K562 (cell line): ENCODE data around the gene PLXNA3. TPM values are rescaled to one million over a fixed set of nuclear protein-coding genes. Genes with fewer than 3 reads are reported as not detected.
A peak's percentile ranks its signal among the peaks of the same experiment; 100 is the strongest.

Source experiments
- BACH1 ChIP-seq: fragments of 200-800 bp; sonication (Bioruptor generic); IDR thresholded peaks from 2 replicates; pipeline ENCODE4 v1.6.1; 2016; ENCODE audit warnings: missing genetic modification characterization, missing compliant biosample characterization
- CGGBP1 ChIP-seq: fragments of 250-450 bp; sonication (Bioruptor Pico); IDR thresholded peaks from 2 replicates; pipeline ENCODE4 v1.9.0; 2021; ENCODE audit warnings: mild to moderate bottlenecking
- DPF2 ChIP-seq: fragments of 450-650 bp; IDR thresholded peaks from 2 replicates; pipeline ENCODE4 v1.6.1; 2016
- GATAD2B ChIP-seq: fragments of 450-650 bp; IDR thresholded peaks from 2 replicates; pipeline ENCODE4 v1.6.1; 2017; ENCODE audit warnings: mild to moderate bottlenecking, borderline replicate concordance
- JUNB ChIP-seq: fragments of 450-650 bp; formaldehyde crosslinking; conservative IDR thresholded peaks from 2 replicates; pipeline ENCODE4 v1.4.0; 2020; ENCODE audit warnings: mild to moderate bottlenecking
- MBD2 ChIP-seq: sonication (generic); IDR thresholded peaks from 2 replicates; pipeline ENCODE4 v1.6.1; 2016; ENCODE audit warnings: low read depth, borderline replicate concordance
- MLX ChIP-seq, 2 experiments: fragments of 450-650 bp in 1 of 2; sonication (generic) in 1 of 2; formaldehyde crosslinking; conservative IDR thresholded peaks; 2 replicates each; pipeline versions ENCODE4 v1.4.0 to v1.8.1; 2020 to 2022; ENCODE audit warnings: mild to moderate bottlenecking in 1 of 2, missing genetic modification reagents in 1 of 2
- MTF1 ChIP-seq: fragments of 250-450 bp; sonication (Bioruptor Pico); IDR thresholded peaks from 2 replicates; pipeline ENCODE4 v1.9.0; 2021; ENCODE audit warnings: moderate library complexity, mild to moderate bottlenecking, inconsistent platforms, borderline replicate concordance
- PREB ChIP-seq: sonication (generic); formaldehyde crosslinking; IDR thresholded peaks from 2 replicates; pipeline ENCODE4 v1.8.1; 2023; ENCODE audit warnings: mild to moderate bottlenecking, missing genetic modification reagents
- PRPF4 ChIP-seq: fragments of 200-400 bp; formaldehyde crosslinking; IDR thresholded peaks from one replicate; pipeline ENCODE4 v1.6.1; 2017; ENCODE audit warnings: low read length, low read depth, mild to moderate bottlenecking; ENCODE audit not compliant: insufficient read depth, poor library complexity, severe bottlenecking
- RREB1 ChIP-seq: fragments of 250-450 bp; sonication (Bioruptor Pico); IDR thresholded peaks from 2 replicates; pipeline ENCODE4 v1.4.0; 2020
- SMARCB1 ChIP-seq: IDR thresholded peaks from 2 replicates; pipeline ENCODE4 v1.6.1; 2011; ENCODE audit warnings: improper control_type of control experiment, low read depth; ENCODE audit not compliant: insufficient read length
- TCF7L2 ChIP-seq: fragments of 150-350 bp; IDR thresholded peaks from 2 replicates; pipeline ENCODE4 v1.6.1; 2016; ENCODE audit warnings: low read depth, mild to moderate bottlenecking, low read length, moderate library complexity
- ZBTB5 ChIP-seq: fragments of 450-650 bp; IDR thresholded peaks from 2 replicates; pipeline ENCODE4 v1.6.1; 2017; ENCODE audit warnings: antibody characterized with exemption
- ZBTB7A ChIP-seq: IDR thresholded peaks from 2 replicates; pipeline ENCODE4 v1.6.1; 2011; ENCODE audit warnings: low read depth, mild to moderate bottlenecking, low read length, moderate library complexity, borderline replicate concordance; ENCODE audit not compliant: control insufficient read depth
- ZNF511 ChIP-seq: sonication (generic); formaldehyde crosslinking; IDR thresholded peaks from 2 replicates; pipeline ENCODE4 v1.8.0; 2022; ENCODE audit warnings: mild to moderate bottlenecking, missing genetic modification reagents
- polyA plus RNA-seq, 8 experiments: library from polyadenylated mRNA; depleted of rRNA in 4 of 8; stranded (reverse) in 5 of 8; unstranded in 3 of 8; fragments of >200 nt; fragmentation: Nextera tagmentation in 2 of 8; fragmentation: Illumina TruSeq in 1 of 8; extraction: Ambion mirVana in 2 of 8; extraction: Trizol in 1 of 8; gene quantifications; 2 replicates each; pipeline versions ENCODE4 v1.2.1 to v1.2.3, GENCODE V29; 2011 to 2014; ENCODE audit warnings: inconsistent platforms in 1 of 8, missing spikeins in 1 of 8
- total RNA-seq, 7 experiments: library from RNA; depleted of rRNA in 6 of 7; stranded (reverse); fragments of >200 nt in 6 of 7; fragmentation: Illumina TruSeq in 2 of 7; extraction: Trizol in 2 of 7; gene quantifications; 2 replicates each; pipeline versions ENCODE4 v1.2.1 to v1.2.3, GENCODE V29; 2011 to 2021; ENCODE audit warnings: low replicate concordance in 1 of 7

The PLXNA3 gene
- total and polyA plus RNA-seq, 9 of the 15 experiments (the other 6 are each of a cell fraction or from before 2014, with no cell fraction given): 0.32 to 47.8 (median 7.5) TPM

GRCh38 chrX:154458116-154458953 lies at the start of gene PLXNA3 (continued):
- TF ChIP-seq PREB (CRISPR knock-in tag) (no peak), ZNF511 (no peak), PRPF4 (no peak), GATAD2B (0 out of 2 replicates have a peak, but pooled peaks have one; percentile 54), MLX (CRISPR knock-in tag; conservative IDR thresholded peaks at IDR 0.05) (no peak), BACH1 (no peak), TCF7L2 (peak; percentile 78), DPF2 (no peak), MTF1 (CRISPR knock-in tag) (no peak), RREB1 (CRISPR knock-in tag) (no peak), MBD2 (no peak), JUNB (CRISPR knock-in tag) (no peak), CGGBP1 (no peak), SMARCB1 (no peak), ZBTB7A (peak; percentile 17; the same call in 1 of the 2 replicates), ZBTB5 (no peak)
